CD4-positive, alpha-beta T cell treated with Interleukin-17A for 1 hour (primary cell): Measurements from ENCODE around the gene PDE4B.
"Not testable (repeated sequence)": the region's sequence is repeated elsewhere in the genome, so short reads cannot be mapped to it uniquely, and the experiment has no call there.

Experiments
- DNase-seq: peaks from one replicate; pipeline ENCODE4 v3.0.0-alpha.2; 2020

PDE4B gene

GRCh38 chr1:65817891-65818290 lies 25.2 kb downstream of the PDE4B start:
- no peak for DNase-seq

GRCh38 chr1:65818966-65819365 lies 26.3 kb downstream of the PDE4B start:
- DNase-seq, result no peak

DNA sequence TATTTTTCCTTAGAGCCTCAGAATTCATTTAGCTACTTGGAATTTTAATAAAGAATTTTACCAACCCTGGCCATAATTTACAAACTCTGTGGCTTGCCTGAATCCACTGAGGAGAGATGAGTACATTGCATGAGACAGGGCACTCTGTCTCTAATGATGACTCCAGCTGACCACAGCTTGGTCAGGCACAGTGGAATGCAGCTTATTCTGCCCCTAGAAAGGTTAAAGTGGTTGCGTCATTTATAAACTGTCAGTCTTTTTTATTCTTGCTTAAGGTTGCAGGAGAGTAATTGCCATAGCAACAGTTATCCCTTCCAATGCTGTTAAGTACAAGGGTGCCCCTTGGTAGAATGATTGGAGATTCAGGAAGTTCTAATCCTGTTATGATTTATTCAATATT lies 28.3 kb downstream of the PDE4B start:
- DNase-seq, result no peak

GRCh38 chr1:65821386-65821785 lies 28.7 kb downstream of the PDE4B start:
- no peak for DNase-seq

GRCh38 chr1:65824103-65824502 lies 31.4 kb downstream of the PDE4B start:
- no peak for DNase-seq

DNA sequence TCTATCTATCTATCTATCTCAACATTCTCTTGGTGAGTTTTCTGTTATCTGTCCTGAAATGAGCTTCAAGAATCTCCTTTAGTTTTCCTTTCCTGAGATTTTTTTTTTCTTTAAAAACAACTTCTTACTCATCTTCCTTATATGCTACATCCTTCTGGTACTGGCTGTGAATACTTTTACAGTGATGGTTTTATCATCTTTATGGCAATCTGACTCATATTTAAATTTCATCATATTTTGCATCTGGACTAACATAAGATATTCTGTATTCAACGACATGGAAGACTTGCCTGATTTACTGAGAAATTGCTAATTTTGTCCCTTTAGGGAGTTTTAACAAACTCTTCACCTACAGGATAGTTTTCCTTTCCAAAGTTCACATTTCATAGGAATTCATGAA lies 33.0 kb downstream of the PDE4B start:
- no peak for DNase-seq

GRCh38 chr1:65826782-65827181 lies 34.1 kb downstream of the PDE4B start:
- no peak for DNase-seq

- no peak for DNase-seq
These were observed 34.7 kb downstream of the PDE4B start for GRCh38 chr1:65827346-65827745.

- DNase-seq, result no peak
These were observed 37.6 kb downstream of the PDE4B start for GRCh38 chr1:65830306-65830705.

GRCh38 chr1:65832296-65832695 lies 39.6 kb downstream of the PDE4B start:
- DNase-seq, result no peak

GRCh38 chr1:65836686-65837085 lies 44.0 kb downstream of the PDE4B start:
- DNase-seq, result no peak

DNA sequence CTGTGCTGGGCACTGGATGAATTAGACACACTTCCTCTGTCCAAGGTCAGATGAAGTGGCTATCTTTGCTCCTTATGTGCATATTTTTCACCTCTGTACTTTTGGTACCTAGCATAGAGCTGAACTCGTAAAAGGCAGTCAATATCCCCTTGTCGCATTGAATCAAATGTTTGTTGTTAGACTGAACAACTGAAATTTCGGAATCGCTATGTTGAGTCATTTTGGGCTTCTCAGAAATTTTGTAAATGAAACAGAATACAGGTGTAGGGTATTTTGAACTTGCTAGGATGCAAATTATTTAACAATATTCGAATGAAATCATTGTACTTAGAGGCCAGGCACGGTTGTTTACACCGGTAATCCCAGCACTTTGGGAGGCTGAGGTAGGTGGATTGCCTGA lies 48.0 kb downstream of the PDE4B start:
- DNase-seq, result no peak

DNA sequence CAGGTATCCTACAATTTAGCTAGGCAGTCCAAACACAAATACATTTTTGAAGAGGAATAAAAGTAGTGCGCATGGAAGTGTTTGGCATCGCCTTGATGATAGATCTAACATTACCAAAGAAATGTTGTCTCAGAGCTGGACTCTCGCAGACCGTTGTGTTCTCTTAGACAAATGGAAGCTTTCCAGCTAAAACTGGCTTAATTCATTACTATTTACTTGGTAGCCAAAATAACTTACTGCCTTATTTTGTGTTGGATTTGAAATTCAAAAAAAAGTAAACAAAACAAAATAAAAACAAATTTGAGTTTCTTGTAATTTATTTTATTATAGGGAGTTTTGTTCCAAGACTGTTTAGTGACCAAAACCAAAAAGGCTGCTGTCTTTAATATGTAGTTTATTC lies 51.6 kb downstream of the PDE4B start:
- no peak for DNase-seq

- DNase-seq, result no peak
These were observed 52.3 kb downstream of the PDE4B start for GRCh38 chr1:65844821-65845534.

- no peak for DNase-seq
These were observed 52.9 kb downstream of the PDE4B start for GRCh38 chr1:65845535-65846060.

DNA sequence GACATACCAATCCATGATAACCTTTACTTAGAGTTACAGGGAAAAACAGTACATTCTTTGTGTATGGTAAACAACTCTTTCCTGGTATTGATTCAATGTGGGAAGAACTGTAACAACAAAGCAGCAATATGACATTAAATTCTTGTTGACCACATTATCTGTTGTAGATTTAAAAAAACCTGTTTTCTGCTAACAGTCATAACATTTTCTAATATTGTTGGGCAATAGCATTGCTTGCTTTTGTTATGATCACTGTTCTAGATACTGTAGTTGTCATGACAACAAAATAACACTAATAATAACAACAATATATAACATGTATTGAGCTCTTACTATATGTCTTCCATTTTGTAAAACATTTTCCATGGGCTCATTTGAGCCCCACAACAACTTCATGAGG lies 54.2 kb downstream of the PDE4B start:
- DNase-seq, result no peak

DNA sequence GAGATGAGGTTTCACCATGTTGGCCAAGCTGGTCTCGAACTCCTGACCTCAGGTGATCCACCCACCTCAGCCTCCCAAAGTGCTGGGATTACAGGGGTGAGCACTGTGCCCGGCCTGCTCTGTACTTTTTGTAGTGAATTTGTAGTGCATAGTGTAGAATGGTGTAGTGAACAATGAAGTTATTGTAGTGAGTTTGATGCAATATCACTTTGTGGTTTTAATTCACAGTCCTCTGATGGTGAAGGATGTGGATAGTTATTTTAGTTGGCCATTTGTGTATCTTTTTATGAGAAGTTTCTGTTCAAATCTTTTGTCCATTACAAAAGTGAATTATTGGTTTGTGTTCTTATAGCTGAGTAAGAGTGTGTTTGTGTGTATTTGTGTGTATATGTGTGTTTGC lies 57.6 kb downstream of the PDE4B start:
- DNase-seq, result no peak

- not testable (repeated sequence) for DNase-seq
These were observed 63.9 kb downstream of the PDE4B start for GRCh38 chr1:65856591-65856990.

DNA sequence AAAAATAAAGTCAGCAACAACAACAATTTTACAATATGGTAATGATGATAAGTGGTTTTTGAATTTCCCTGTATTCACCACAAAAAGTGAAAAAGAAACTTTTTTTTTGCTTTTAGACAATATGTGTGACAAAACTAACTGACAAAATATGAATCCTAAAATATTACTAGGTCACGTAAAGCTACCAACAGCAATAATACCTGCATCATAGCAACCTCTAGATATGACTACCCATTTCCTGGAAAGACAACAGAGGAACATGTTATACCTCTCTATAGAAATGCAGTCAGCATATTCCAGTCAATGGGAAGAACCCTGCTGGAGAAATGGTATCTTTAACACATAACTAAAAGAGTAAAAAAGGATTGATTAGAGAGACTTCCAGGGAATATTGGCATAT lies 73.7 kb downstream of the PDE4B start:
- no peak for DNase-seq

DNA sequence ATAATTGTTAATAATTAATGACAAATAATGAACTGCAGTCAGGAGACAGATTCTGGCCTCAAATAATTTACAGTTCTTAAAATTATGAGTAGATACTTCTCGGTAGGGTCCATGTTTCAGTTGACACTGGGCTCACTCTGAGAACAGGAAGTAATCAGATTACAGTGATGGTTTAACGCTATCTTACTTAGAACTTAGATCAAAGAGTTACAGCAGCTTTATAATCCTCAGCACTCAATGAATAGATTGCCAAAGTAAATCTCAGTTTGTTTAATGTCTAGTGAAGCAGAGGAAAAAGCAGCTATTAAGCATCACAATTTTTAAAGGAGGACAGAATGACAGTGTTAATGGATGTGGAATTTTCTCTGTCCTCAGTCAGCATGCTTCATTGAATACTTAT lies 79.6 kb downstream of the PDE4B start:
- DNase-seq, result no peak

DNA sequence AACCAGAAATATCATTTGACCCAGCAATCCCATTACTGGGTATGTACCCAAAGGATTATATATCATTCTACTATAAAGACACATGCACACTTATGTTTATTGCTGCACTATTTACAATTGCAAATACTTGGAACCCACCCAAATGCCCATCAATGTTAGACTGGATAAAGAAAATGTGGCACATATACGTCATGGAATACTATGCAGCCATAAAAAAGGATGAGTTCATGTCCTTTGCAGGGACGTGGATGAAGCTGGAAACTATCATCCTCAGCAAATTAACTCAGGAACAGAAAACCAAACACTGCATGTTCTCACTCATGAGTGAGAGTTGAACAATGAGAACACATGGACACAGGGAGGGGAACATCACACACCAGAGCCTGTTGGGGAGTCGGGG lies 85.6 kb downstream of the PDE4B start:
- not testable (repeated sequence) for DNase-seq

GRCh38 chr1:65880611-65881010 lies 87.9 kb downstream of the PDE4B start:
- DNase-seq, result no peak

DNA sequence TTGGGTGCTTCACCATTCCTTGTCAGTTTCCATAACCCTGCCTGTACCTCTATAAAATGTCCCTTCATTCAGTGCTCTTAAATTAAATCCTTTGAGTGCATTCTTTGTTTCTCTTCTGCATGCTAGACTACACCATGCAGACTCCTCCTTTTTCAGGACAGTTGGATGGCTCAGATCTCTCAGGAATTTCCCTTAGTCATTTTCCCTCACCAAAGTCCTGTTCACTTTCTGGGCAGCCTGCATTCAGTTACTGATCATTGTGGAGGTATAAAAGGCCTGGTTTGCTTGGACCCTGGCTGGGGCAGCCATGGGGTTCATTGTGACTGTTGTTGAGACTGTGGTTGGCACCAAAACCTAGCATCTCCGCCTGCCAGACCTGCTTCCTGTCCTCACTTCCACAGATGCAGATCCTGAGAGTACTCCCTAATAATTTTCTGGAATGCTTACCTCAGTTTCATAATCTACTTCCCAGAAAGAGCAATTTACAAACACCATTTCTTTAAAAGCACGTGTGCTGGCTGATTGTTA lies 88.4 kb downstream of the PDE4B start:
- DNase-seq, result no peak

- no peak for DNase-seq
These were observed 89.4 kb downstream of the PDE4B start for GRCh38 chr1:65882076-65882475.

DNA sequence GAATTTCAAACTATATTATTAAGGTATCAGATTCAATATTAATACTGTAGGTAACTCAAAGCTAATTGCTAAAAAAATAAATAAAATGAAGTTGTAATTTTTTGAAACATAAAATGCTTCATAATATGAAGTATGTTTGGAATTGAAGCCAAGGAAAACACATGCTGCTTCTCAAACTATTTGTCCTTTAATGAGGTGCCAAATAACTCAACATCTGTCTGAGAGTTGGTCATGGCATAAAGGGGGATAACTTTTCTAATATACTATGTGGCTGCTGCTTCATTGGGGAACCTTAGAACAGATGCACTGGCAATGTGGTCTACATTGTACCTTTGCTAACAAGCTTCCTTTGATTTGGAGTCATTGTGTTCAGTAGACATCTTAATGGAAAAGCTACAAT lies 96.7 kb downstream of the PDE4B start:
- DNase-seq, result no peak
